22Rv1 (cell line): Measurements from ENCODE around the gene CYTH1.

ENCODE experiments used
- CTCF ChIP-seq: fragments of 450-650 bp; IDR thresholded peaks from 2 replicates; pipeline ENCODE4 v1.5.1; 2017; ENCODE audit warnings: mild to moderate bottlenecking
- ZFX ChIP-seq: fragments of 450-650 bp; IDR thresholded peaks from 2 replicates; pipeline ENCODE4 v1.6.1; 2017; ENCODE audit warnings: antibody characterized with exemption, borderline replicate concordance

DNA sequence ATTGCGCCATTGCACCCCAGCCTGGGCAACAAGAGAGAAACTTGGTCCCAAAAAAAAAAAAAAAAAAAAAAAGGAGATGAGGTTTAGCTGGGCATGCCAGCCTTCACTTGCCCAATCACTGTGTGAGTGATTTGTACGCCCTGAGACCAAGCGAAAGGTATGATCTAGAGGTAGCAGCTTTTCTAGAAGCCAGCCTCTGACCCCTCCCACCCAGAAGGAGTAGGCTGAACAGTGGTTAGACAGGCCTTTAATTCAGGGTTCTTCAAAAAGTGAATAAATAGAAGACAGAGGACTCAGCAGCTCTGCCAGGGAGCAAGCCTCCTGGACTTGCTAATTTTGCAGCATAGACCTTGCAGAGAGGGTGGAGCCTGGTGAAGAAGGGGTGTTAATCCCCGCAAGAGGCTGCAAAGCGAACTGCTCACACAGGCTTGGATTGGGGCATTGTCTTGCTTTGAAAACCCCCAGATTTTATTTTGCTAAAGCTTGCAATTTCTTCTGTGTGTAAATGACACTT is 7.1 kb upstream of the CYTH1 start:
- TF ChIP-seq CTCF: no peak
- TF ChIP-seq ZFX: no peak
